GM12875 (cell line): ENCODE data around the gene NDUFA8.

Source experiments
- H3K4me3 ChIP-seq: one replicate; pipeline ENCODE4 v1.5.1; 2011; ENCODE audit warnings: low read depth, low read length, control low read depth
- CTCF ChIP-seq: IDR thresholded peaks from 2 replicates; pipeline ENCODE4 v1.5.1; 2011; ENCODE audit warnings: low read depth, mild to moderate bottlenecking, control low read depth, inconsistent platforms, low read length, moderate library complexity, borderline replicate concordance; ENCODE audit not compliant: insufficient read depth

NDUFA8 gene

GRCh38 chr9:122173670-122174069 is 14.1 kb upstream of the NDUFA8 start:
- no peak overlapping the region for H3K4me3 ChIP-seq
- no peak for TF ChIP-seq CTCF

GRCh38 chr9:122172131-122172530 is 12.6 kb upstream of the NDUFA8 start:
- H3K4me3 ChIP-seq, result no peak overlapping the region
- no peak for TF ChIP-seq CTCF

GRCh38 chr9:122168356-122168755 is 8.8 kb upstream of the NDUFA8 start:
- H3K4me3 ChIP-seq, result no peak overlapping the region
- no peak for TF ChIP-seq CTCF

GRCh38 chr9:122164286-122164685 is 4.7 kb upstream of the NDUFA8 start:
- H3K4me3 ChIP-seq, result no peak overlapping the region
- TF ChIP-seq CTCF, result no peak

GRCh38 chr9:122162415-122162814 is 2.8 kb upstream of the NDUFA8 start:
- no peak for TF ChIP-seq CTCF
- no peak overlapping the region for H3K4me3 ChIP-seq

- no peak for TF ChIP-seq CTCF
- no peak overlapping the region for H3K4me3 ChIP-seq
Measured at GRCh38 chr9:122159925-122160246, 307 bp upstream of the NDUFA8 start.

GRCh38 chr9:122158202-122158601 is 1.4 kb downstream of the NDUFA8 start:
- TF ChIP-seq CTCF, result peak; percentile 83; the same call in 1 of the 2 replicates
- no peak overlapping the region for H3K4me3 ChIP-seq

GRCh38 chr9:122155796-122156195 is 3.8 kb downstream of the NDUFA8 start:
- no peak for TF ChIP-seq CTCF
- H3K4me3 ChIP-seq, result no peak overlapping the region
